ENCODE results near the gene TTC13.

Gene TTC13

DNA sequence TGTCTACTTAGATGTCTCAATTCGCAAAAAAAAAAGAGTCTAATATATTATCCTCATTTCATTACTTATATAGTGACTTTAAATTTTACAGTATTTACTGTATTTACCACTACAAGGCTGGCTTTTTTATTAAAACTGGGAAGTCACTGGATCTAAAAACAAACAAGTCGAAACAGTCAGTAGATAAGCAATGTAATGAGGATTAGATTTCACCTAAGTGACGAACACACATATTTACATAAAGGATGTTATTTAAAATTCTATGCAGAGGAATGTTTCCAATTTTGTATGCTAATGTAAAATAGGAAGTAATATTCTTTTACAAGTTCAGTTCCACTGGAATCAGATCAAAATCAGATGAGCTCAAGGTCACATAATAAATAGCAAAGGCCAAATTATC, 28.3 kb downstream of the TTC13 start:
- no peak for DNase-seq (ENCODE audit: low spot score)

DNA sequence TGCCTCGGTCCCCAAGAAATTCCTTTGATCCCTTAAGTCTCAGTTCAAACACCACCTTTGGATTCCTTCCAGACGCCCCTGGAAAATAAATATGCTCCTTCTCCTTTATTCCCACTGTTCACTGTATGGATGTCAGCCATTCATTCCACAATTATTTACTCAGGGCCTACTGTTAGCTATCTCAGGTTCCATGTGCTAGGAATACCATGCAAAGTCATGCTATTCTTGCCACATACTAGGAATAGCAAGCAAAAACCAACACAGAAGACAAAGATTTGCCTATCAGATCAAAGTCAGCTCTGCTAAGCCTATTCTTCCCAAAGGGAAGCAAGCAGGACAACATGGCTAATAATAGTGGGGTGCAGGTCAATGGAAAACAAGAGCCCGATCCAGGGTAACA, 29.8 kb downstream of the TTC13 start:
- DNase-seq (ENCODE audit: low spot score) = no peak

- no peak for DNase-seq (ENCODE audit: low spot score)
Observed at GRCh38 chr1:230948301-230948700, 30.4 kb downstream of the TTC13 start.

GRCh38 chr1:230943048-230943593, 35.5 kb downstream of the TTC13 start:
- no peak for DNase-seq (ENCODE audit: low spot score)

- no peak for DNase-seq (ENCODE audit: low spot score)
Observed at GRCh38 chr1:230940848-230941247, 37.8 kb downstream of the TTC13 start.

DNA sequence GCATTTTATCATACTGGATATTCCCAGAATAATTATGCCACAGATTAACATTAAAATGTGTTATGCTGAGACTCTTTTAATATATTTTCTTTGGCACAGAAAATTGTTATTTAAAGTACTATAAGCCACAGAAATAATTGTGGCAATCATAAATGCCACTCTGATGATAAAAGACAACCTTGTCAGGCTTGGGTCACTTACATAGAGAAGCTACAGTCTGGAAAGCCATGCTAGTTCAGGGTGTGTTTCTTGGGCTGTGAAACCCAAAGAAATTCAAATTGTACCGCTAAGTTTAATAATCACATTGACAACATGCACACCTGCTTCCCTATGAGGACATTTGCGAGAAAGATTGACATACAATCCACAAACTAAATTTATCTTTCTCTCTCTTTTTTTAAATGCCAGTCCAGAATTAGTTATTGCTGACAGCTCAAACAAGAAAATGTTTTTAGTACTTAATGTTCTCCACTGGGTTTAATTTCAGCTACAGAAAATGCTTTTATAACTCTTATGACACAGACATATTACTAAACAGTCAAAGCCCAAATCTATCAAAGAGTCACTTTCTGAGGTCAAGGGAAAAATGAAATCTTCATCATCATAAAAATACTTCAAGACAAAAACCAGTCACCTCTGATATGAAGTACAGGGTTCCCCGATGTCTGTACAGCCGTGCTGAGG, 38.7 kb downstream of the TTC13 start:
- no peak for DNase-seq (ENCODE audit: low spot score)

- no peak for DNase-seq (ENCODE audit: low spot score)
Observed at GRCh38 chr1:230938924-230939368, 39.7 kb downstream of the TTC13 start.

GRCh38 chr1:230937371-230937770, 41.3 kb downstream of the TTC13 start:
- DNase-seq (ENCODE audit: low spot score) = no peak

GRCh38 chr1:230936475-230936874, 42.2 kb downstream of the TTC13 start:
- DNase-seq (ENCODE audit: low spot score) = no peak

- no peak for DNase-seq (ENCODE audit: low spot score)
Observed at GRCh38 chr1:230935852-230936251, 42.8 kb downstream of the TTC13 start.

DNA sequence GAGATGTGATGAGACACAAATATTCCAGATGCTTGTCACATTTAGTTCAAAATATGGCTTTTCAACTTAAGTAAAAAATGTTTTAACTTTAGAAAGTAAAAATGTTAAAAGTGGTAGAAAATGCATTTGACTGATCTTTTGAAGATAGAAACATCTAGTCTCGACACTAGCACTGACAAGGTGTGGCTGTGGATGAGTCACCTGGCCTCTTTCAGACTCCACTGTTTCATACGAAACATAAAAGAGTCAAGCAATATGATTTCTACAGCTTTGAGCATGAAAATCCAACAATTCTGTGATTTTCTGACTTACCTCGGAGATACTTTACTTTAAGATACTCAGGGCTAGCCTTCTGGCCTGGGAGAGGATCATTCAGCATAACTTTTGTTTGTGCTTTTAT, 47.7 kb downstream of the TTC13 start:
- no peak for DNase-seq (ENCODE audit: low spot score)

DNA sequence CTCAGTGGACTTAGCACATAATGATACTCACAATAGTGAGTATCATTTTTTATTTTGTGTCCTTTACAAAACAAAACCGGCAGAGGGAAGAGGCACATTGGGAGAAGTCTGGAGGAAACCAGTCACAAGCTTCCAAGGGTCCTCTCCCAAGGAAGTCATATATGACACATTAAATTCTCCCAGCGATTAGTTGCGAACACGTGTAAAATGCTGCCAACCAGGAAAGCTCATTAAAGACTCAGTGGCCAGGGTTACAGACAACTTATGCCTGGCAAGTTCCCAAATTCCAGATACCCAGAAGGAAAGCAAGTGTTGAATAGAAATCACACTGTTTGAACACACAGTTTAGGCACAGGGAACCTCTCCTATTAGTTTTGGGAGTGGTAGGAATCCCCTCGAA, 52.5 kb downstream of the TTC13 start:
- DNase-seq (ENCODE audit: low spot score) = no peak

DNA sequence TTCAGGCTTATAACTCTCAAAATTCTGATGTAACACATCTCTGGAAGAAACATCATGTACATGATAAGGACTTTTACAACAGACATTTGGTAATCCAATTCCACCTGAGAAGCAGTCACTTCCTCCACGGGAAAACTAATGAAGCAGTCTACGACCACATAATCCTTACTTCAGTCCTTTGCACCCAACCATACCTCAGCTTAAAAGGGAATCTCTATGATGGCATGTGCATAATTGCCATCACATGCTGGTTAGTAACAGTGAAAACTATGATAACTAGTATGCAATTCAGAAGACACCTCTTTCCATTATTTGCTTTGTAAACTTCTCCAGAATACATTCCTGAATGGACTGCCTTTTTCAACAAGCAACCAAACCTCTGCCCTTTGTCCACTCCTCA, 53.1 kb downstream of the TTC13 start:
- no peak for DNase-seq (ENCODE audit: low spot score)

- no peak for DNase-seq (ENCODE audit: low spot score)
Observed at GRCh38 chr1:230923176-230923575, 55.5 kb downstream of the TTC13 start.

DNA sequence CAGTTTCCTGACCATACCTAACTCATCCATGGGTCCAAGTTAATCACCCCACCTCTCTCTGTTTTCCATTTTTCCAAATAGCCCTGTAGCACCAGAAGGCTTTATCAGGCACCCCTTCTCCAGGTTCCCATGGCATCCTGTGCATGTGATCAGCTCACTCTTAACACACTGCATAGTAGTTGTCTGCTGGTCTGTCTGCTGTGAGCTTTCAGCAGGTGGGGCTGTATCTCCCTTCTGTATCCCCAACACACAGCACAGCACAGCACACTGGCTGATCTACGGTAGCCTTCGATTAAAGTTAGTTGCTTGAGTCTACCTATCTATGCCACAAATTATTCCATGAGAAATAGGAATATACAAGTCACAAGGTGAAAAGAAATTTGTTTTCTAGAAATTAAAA, 56.0 kb downstream of the TTC13 start:
- DNase-seq (ENCODE audit: low spot score) = no peak

GRCh38 chr1:230919207-230919606, 59.5 kb downstream of the TTC13 start:
- no peak for DNase-seq (ENCODE audit: low spot score)

DNA sequence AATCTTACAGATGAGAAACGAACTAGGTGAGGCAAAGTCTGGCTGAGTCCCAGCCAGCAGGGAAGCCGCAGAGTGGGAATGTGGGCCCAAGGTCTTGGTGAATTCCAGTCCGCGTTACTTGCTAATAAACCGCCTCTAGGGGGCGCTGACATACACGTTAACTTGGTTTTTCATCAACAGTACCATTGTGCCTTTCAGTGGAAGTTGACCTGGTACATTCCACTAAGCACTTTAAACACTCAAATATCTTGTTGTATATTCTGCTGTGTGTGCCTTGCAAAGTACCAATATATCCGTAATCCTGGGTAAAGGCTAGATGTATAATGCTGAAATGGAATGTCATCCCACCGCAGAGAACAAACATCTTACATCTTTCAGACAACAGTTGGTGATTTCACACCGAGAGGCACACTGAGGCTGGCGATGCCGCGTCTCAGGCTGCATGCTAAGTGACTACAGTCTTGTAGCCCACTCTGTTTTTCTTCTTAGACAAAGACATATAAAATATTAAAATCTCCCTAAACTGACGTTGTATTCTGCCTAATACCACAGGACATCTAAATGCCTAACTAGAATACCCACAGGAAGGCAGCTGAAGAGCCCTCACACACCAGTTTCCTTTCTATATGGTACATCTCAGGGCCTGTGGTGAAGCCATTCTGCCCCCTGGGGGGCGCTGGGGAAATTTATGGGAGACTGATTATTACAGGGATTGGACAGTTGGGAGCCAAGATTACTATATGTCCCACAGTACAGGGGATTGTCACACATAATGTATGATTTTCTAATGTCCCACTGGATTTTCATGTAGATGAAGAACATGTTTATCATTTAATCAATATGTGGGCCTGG, 61.2 kb downstream of the TTC13 start:
- DNase-seq (ENCODE audit: low spot score) = peak; percentile 83

GRCh38 chr1:230916587-230917283, 61.9 kb downstream of the TTC13 start:
- no peak for DNase-seq (ENCODE audit: low spot score)

GRCh38 chr1:230915078-230915477, 63.6 kb downstream of the TTC13 start:
- no peak for DNase-seq (ENCODE audit: low spot score)

DNA sequence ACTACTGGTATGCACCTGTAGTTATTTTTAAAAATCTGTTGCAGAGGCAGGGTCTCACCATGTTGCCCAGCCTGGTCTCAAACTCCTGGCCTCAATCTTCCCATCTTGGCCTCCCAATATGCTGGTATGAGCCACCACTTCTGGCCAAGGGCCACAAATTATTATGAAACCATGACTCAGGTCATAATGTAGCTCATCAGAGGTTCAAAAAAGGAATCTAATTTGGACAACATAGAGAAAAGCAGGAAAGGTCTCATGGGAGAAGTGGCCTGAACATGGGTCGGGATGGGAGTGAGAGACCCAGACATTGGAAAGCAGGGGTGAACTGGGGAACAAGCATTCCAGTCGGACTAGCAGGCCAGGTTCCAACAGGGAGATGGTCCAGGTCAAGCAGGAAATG, 65.2 kb downstream of the TTC13 start:
- DNase-seq (ENCODE audit: low spot score) = no peak

DNA sequence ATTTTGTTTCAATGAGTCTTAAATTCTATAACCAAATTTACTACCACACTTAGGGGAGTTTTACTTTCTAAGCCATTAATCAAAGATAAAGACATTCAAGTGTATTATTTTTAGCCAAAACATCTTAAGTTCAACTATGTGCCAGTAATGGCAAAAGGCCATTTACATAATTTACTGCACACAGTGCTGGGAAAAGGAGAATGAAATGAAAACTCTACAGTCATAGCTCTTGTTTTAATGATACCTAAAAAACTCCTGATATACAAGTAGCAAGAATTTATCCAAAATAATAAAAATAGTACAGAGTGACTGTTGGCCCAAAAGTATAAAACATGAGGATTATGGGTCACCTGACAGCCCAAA, 67.9 kb downstream of the TTC13 start:
- DNase-seq (ENCODE audit: low spot score) = no peak

DNA sequence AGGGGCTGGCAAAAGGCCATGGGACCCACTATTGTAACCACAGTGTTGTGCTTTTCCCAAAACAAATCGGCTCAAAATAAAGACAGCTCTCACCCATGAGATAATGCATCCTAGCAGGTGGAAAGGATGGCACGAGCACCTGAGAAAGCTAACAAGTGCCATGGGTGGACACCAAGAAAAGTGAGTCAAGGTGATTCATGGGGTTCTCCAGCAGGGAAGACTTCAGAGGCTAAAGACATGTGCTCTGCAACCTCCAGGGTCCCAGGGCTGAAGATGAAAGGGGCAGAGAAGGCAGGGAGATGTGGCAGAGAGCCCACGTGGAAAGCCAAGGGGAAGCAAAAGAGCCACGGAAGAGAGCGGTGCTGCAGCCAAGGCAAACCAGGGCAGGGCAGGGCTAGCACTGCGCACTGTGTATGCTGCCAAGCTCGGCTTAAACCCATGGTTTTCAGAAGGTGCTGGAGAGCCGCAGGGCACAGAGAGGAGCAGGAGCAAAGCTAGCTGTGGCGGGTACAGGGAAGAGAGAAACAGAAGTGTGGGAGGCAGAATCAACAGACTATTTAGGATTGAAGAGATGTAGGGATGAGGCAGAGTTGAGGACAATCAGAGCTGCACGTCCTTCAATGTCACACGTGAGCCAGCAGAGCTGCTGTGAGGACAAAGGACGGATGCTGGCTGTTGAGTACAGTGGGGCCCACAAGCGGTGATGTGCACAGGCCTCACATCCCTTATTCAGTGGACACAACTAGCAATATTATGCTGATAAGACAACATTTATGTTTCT, 68.5 kb downstream of the TTC13 start:
- peak; percentile 92 for DNase-seq (ENCODE audit: low spot score)
